Right ventricle myocardium inferior (tissue), 1 donor: ENCODE results near the gene ADAM22. TPM values are rescaled to one million over a fixed set of nuclear protein-coding genes. Genes with fewer than 3 reads are reported as not detected.

Experiments
- ATAC-seq: fragments of 200-7000 bp; cut with Tn5 transposase; one replicate; pipeline ENCODE4 v1.9.1; 2020; ENCODE audit warnings: mild to moderate bottlenecking, moderate library complexity
- DNase-seq: peaks from one replicate; pipeline ENCODE4 v3.0.0; 2021; ENCODE audit errors: missing footprints
- intact Hi-C: fragments of 100-400 bp; cut with DNase I; formaldehyde crosslinking; loops from one replicate; pipeline ENCODE4 v1.11.0; 2022
- total RNA-seq: library from RNA; stranded (reverse); fragmentation: NEBNext Ultra II Directional; extraction: Animal tissue kit (Norgen Biotek cat#: 25700); gene quantifications from one replicate; pipeline ENCODE4 v1.2.1, GENCODE V29; 2021
- donor health status: DM: no; HTN: yes; CAD: no; lungs with severe emphysema.

Gene ADAM22
- total RNA-seq, 1 donor from 2014 or later, result 1.2 TPM

- ATAC-seq, result no peak
- intact Hi-C loops, result no loop called here
- DNase-seq, result no peak
Observed at GRCh38 chr7:88223265-88223664, 289.2 kb downstream of the ADAM22 start.

GRCh38 chr7:88224601-88225275, 290.7 kb downstream of the ADAM22 start:
- ATAC-seq, result no peak
- intact Hi-C loops, result no loop called here
- DNase-seq, result no peak

- DNase-seq, result no peak
Observed at GRCh38 chr7:88226201-88226600, 292.1 kb downstream of the ADAM22 start.

GRCh38 chr7:88226886-88227516, 292.9 kb downstream of the ADAM22 start:
- intact Hi-C loops, result no loop called here
- DNase-seq (no peak), ATAC-seq (no peak)

More at GRCh38 chr7:88226201-88226600, 292.1 kb downstream of the ADAM22 start:
- ATAC-seq, result no peak
- intact Hi-C loops, result no loop called here

- DNase-seq (no peak), ATAC-seq (no peak)
Observed at GRCh38 chr7:88229302-88229995, 295.4 kb downstream of the ADAM22 start.

GRCh38 chr7:88230646-88231045, 296.6 kb downstream of the ADAM22 start:
- intact Hi-C loops, result no loop called here
- no peak for DNase-seq
- ATAC-seq, result no peak

More at GRCh38 chr7:88229302-88229995, 295.4 kb downstream of the ADAM22 start:
- intact Hi-C loops, result no loop called here

GRCh38 chr7:88233828-88234227, 299.8 kb downstream of the ADAM22 start:
- DNase-seq (no peak), ATAC-seq (no peak)
- intact Hi-C loops, result no loop called here

GRCh38 chr7:88239852-88240251, 305.8 kb downstream of the ADAM22 start:
- DNase-seq (no peak), ATAC-seq (no peak)
- intact Hi-C loops, result no loop called here

- peak; percentile 90 for ATAC-seq
- DNase-seq, result no peak
Observed at GRCh38 chr7:88243345-88243909, 309.4 kb downstream of the ADAM22 start.

GRCh38 chr7:88244258-88244657, 310.2 kb downstream of the ADAM22 start:
- ATAC-seq (no peak), DNase-seq (no peak)
- intact Hi-C loops, result no loop called here

More at GRCh38 chr7:88243345-88243909, 309.4 kb downstream of the ADAM22 start:
- intact Hi-C loops, result loop anchor here (1.0 kb wide), 1 partner anchor 114 kb away; no protein-coding TSS in a partner anchor

Other genes with a start within 250 kb of the ADAM22 start
- 23.5 TPM for gene SLC25A40, start 57.9 kb upstream of the ADAM22 start, total RNA-seq
- gene DBF4, start 57.8 kb upstream of the ADAM22 start, total RNA-seq, result 1.4 TPM